Activated CD8-positive, alpha-beta memory T cell treated with anti-CD3 and anti-CD28 coated beads for 36 hours (primary cell): Measurements from ENCODE around the gene GLIS1. TPM values are rescaled to one million over a fixed set of nuclear protein-coding genes. Genes with fewer than 3 reads are reported as not detected.

ENCODE experiments used
- CTCF ChIA-PET: fragments of 350-600 bp; sonication (Branson Sonifier 250); formaldehyde crosslinking; loops from one replicate; lab custom pipeline; 2021; ENCODE audit warnings: antibody characterized with exemption; lab: Charles Lee
- POLR2A ChIA-PET: fragments of 350-600 bp; sonication (Branson Sonifier 250); formaldehyde crosslinking; loops from one replicate; lab custom pipeline; 2021; ENCODE audit warnings: antibody characterized with exemption; lab: Charles Lee
- total RNA-seq, 2 experiments: library from RNA; stranded (reverse); gene quantifications; one replicate each; pipeline ENCODE4 v1.2.3, GENCODE V29; 2021

GLIS1 gene
- total RNA-seq, 2 experiments from 2014 or later: not detected

DNA sequence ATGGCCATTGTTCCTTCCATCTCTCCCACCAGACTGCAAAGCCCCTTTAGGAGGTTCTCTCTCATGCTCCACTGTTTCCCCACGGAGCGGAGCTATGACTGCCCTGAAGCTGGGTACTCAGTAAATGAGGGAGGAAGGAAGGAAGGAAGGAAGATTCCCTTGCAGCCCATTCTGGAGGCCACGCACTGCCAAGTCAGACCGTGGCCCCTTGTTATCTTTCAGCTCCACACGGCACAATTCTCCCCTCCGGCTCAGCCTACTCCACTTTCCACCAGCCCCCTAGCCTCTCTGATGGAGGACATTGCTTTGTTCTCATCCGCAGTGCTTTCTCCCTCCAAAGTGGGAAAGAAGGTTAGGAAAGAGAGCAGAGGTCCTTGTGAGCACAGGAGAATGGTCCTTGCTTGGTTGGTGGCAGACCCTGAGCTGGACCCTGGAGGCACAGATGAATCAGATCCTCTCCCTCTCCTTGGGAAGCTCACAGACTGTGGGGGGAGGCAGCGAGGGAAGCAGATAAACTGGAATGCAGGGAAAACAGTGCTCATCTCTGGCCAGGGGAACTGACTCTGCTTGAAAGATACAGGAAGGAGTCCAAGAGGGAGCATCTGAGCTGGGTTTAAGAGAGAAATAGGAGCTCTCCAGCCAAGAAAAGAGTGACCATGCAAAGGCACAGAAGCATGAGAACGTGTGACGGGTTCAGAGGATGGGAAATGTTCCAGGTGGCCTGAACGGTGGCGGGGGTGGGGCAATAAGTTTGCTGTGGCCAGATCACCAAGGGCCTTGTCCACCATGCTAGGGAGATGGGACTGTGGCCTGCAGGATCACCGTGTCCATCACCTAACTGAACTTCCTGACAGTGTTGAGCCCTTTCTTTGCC is 52.6 kb downstream of the GLIS1 start:
- ChIA-PET POLR2A (no interaction called here), CTCF (no interaction called here)

DNA sequence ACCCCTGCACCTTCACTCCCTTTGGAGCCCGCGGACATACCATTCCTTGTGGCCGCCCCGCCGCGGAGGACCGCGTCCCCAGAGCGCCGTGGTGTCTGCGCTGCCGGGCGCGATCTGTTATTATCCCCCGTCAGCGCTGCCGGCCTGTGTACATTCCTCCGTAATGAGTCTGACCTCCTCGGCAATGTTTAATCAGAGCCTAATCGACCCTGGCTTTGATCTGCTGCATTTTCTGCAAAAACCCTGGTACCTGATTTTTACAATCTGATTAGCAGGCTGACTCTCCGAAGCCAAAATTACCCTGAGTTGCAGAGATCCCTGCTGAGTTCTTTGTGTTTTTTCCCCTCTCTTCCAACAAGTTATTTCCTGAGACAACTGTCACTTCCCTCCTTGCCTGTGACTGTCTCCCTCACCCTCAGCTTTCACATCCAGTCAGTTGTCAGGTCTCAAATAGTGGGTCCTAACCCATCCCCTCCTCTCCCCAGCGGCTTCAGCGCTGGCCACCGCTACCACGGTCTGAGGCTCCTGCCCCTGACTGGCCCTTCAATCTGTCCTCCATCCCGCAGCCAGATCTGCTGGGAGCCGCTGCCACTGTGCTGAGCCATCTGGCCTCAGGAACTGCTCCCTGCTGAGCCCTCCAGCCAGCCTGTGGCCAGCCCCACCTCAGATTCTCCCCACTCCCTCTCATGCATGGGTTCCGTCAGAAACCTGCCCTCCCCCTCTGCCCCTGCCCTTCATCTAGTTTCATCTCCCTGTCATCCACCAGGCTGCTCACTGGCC is 53.5 kb downstream of the GLIS1 start:
- ChIA-PET POLR2A (no interaction called here), CTCF (no interaction called here)

DNA sequence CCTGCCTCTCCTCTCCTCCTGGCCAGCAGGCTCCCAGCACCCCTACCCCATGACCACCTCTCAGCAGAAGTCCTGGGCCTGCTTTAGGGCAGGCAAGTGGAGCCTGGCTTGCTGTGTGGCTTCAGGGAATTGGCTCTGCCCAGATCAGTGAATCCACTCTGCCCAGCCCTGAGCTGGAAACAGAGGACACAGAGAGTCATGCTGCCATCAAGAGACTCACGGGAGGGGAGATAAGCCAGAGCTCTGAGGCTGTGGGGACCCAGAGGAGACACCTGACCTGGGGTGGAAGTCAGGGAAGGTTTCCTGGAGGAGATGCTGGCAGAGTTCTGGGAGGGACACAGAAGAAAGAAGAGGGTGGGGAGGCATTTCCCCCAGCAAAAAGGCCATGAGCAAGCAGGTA is 54.2 kb downstream of the GLIS1 start:
- ChIA-PET POLR2A (no interaction called here), CTCF (no interaction called here)

DNA sequence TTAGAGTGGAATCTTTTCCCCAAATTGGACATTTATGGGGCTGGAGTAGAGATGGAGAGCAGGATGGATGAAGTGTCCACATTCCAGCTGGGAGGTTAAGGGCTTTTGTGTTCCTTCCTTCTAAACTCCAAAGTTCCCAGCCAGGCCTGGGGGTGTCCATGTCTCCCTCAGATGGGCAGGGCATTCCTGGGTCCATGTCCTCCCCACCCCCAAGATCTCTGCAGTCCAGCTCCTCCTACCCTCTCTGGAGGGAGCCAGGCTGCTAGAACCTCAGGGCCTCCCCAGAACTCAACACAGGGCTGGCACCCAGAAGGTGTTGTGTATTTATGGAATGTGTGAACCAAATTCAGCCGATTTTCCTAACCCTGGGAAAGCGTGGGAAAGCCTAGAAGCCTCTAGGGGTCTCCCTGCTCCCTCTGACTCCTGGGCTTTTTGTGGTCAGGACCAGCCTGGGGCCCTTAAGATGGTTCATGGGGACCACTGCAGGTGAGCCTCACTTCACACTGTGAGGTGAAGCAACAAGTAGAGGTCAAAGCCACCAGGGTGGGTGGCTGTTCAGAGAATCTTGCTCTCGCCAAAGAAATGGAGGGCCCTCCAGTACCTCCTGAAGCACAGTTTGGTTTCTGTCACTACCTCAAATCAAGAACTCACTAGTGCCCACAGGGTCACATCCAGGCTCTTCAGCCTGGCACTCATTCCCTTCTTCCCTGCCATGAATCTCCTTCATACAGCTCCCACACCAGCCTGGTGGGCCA is 54.8 kb downstream of the GLIS1 start:
- CTCF ChIA-PET: no interaction called here
- POLR2A ChIA-PET: no interaction called here

DNA sequence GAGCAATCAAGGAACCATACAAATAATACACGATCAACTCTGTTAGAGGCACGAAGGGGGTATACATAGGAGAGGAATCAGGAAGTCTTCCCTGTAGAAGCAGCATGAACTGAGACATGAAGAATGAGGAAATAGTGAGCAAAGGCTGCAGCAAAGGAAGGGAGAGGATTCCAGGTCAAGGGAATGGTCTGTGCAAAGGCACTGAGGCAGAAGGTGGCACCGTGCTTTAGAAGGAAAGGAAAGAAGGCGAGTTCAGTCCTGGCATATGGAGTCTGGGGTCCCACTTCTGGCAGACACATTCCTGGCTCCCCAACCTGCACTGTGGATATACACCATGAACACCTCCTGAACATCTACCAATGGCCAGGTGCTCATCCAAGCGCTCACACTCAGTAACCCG is 56.1 kb downstream of the GLIS1 start:
- CTCF ChIA-PET: no interaction called here

DNA sequence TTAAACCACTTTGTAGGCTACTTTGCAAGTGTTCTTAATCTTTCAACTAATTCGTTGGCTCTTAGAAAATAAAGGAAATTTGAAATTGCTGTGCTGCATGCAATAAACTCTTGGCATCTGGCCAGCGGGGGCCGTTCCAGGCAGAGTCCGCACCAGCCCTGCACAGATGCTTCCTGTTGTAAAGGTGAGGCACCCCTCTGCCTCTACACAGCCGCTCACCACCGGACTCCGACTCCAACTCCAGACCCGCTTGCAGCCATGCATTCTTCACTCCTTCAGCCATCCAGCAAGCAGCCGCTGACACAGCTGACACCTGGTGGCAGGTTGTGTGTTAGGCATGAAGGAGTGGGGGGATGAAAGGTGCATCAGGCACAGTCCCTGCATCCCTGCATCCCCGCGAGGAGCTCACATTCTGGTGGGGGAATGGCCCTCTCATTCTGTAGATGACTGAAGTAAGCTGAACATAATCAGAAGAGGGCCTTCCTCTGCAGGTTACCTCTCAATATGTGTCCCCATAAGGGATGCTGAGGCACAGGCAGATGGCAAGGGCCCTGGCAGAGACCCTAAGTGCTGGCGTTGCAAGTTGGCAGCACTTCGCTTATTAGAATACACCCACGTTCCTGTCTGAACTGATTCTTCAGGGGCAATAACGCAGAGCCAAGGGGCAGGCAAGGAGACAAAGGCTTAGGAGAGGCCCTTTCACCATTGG is 56.8 kb downstream of the GLIS1 start:
- POLR2A ChIA-PET: no interaction called here
- CTCF ChIA-PET: no interaction called here

More for the DNA sequence above, 56.1 kb downstream of the GLIS1 start:
- POLR2A ChIA-PET: no interaction called here

DNA sequence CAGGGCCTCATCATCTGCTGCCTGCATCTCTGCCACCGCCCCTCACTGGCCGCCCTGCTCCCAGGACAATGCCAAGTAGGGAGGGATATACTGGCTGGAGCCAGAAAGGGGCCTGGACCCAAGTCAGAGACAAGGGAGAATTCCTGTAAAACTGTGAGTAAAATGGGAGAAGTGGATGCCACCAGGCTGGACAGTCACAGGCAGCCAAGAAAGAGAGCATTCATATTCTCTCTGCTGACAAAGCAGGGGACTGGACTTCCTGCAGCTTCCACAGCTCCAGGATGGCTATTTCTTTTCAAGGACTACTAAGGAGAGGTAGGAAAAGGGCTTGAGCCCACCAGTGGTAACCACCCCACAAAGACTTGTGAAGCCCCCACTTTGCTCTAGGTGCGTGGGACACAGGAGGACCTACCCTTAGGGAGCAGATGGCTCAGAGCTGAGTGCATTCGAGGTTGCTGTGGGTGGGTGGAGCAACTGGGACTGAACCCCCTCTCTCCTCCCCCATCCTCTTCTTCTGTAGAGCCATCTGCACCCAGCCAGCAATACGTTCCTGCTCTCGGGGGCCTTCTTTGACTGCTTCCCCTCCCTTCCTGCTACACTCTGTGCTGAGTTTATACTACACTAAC is 57.5 kb downstream of the GLIS1 start:
- ChIA-PET CTCF (no interaction called here), POLR2A (no interaction called here)

DNA sequence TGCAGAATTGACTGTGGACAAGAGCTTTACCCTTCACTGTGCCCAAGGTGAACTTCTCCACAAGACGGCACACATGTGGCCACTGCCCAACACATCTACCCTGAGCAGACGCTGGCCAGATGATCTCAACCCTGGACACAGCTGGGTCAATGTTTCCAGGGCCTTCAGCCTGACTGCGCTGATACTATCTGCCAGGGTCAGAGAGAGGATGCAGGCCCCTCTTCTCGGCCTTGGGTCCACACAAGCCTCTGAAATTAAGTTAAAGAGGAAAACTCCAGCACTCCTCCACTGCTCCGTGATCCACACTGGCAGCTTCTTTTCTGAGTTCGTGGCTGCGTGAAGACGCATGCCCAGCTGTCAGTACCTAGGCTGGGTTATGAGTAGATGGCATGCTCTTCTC is 58.1 kb downstream of the GLIS1 start:
- ChIA-PET CTCF (no interaction called here), POLR2A (no interaction called here)

DNA sequence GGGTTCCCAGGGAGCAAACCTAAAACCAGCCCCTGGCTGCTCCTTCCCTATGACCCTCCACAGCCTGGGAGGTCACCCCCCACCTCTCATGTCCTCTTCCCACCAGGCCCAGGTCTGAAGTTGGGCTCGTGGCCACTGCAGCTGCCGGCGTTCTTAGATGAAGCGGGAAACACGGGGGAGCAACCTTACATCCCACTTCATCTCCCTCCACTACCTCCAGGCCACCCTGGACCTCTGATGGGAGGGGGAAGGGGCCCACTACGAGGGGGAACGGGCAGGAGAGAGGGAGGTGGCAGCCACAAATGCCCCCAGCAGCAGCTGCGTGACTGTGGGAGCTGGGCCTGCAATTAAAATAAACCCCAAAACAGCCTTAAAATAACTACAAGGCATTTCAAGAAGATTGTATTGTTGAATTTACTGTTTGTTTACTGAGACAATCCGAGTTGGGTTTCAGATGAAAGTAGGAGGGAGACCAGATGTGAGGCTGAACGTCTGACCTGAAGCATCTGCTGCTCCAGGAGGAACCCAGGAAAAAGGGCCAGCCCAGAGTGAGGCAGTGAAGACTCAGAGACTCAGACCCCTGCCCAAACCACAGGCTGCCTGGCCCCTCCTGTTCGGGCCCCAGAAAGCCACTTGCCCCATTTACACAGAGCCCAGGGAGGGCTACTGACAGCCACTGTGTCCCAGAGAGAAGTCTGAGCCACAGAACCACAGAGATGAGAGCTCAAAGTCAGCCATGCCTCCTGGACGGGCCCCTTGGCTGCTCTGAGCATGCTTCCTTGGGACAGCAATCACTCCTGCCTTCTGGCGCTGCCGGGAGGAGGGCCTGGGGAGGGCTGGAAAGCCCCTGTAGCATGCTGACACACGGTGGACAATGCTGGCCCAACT is 59.8 kb downstream of the GLIS1 start:
- ChIA-PET CTCF (no interaction called here), POLR2A (no interaction called here)

DNA sequence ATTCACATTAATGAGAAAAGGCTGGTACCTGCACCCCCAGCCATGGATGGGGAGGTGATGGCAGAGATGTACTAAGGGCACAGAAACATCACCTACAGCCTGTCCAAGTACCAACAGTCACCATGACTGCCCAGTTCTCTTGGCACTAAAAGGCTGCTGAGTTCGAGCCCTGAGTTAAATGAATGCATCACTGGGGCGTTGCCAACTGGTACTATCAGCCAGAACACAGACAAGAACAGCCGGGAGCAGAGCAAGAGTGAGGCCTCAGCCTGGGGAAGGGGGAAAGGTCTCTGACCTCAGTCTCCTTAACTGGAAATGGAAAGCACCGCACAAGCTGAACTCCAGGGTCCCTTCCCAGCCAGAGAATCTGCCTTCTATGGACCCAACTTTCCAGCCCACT is 60.5 kb downstream of the GLIS1 start:
- POLR2A ChIA-PET: no interaction called here
- CTCF ChIA-PET: no interaction called here

DNA sequence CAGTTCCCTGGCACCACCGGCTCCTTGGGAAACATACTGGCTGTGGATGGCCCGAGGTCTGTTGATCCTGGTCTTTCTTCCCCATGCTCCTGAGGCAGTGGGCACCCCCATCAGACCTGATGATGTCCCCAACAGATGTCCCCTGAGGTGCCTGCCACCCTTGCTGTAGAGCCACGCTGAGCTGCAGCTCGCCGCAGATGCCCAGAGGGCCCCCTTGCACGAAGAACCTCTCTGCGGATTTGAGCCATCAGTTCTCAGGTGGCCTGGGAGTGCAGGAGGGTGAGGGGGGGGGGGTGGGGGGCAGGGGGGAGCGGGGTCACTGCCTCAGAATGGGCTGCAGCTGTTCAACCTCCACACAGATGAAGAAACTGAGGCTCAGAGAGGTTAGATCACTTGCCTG is 60.9 kb downstream of the GLIS1 start:
- POLR2A ChIA-PET: no interaction called here
- CTCF ChIA-PET: no interaction called here

DNA sequence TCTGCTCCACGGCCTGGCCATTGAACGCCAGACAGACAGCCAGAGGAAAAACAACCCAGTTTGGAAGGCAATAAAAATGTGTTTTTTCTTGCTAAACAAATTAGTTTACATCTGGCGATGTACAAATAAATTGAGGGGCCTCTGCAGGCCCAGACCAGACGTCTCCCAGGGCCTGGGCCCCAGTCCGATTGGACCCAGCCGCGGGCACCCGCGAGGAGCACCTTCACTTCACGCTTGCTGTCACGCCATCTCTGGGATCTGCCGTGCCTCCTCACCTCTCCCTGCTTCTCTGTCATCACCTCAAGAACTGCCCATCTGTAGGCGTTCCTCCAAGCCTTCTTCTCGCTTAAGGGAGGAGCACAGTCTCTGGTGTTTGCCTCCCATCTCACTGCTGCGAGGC is 61.5 kb downstream of the GLIS1 start:
- ChIA-PET POLR2A (no interaction called here), CTCF (no interaction called here)

DNA sequence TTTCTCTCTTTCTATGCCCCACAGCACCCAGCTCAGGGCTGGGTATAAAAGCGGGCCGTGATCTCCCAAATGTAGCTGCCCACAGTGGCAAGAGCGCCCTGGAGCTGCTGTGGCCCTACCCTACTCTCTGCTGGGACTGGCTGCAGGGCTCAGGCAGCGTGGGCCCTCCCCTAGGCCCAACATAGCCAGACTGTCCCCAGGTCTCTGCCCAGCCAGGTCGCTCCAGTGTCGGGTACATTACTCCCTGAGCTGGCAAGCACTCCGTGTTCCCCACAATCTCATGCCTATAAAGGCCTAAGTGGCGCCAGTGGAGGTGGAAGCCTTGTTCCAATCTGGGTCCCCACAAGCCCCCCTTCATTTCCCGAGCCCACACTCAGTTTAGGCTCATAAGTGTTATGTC is 66.2 kb downstream of the GLIS1 start:
- ChIA-PET POLR2A (no interaction called here), CTCF (no interaction called here)

DNA sequence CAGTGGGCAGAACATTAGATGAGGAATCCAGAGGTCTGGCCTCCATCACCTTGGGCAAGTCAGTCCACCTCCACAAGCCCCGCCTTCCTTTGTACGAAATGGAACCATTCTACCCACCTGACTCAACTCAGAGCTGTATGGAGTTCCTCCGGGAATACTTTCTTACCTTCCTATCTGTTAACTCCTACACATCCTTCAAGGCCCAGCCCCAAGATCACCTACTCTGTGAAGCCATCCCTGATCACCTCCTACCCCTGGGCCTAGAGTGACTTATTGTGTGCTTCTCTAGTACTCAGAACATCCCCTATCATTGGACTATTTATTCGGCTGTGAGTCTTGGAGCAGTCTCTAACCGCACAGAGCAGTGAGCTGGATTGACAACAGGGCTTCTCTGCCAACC is 66.7 kb downstream of the GLIS1 start:
- ChIA-PET CTCF (no interaction called here), POLR2A (no interaction called here)

DNA sequence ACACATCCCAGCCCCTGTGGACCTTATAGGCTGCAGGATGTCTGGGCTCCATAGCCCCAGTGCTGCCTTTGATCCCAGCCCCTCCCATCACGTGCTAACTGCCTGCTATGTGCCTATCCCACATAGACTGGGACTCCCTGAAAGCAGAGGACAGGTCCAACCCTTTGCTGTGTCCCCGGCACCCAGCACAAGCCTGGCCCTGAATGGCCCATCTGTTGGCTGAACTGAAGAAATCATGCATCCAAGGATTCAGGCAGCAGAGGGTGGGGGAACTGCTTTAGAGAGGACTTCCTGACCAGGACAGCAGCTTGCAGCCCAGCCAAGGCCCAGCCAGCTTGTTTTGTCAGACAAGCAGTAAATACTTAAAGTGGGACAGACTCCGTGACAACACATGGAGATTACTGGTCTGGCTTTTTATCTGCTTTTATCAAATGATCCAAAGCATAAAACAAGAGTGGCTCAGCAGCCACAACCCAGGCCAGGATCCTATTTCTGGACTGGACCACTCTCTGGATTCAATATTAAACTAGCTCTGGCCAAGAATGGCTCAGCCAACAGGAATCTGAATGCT is 69.3 kb downstream of the GLIS1 start:
- CTCF ChIA-PET: no interaction called here

DNA sequence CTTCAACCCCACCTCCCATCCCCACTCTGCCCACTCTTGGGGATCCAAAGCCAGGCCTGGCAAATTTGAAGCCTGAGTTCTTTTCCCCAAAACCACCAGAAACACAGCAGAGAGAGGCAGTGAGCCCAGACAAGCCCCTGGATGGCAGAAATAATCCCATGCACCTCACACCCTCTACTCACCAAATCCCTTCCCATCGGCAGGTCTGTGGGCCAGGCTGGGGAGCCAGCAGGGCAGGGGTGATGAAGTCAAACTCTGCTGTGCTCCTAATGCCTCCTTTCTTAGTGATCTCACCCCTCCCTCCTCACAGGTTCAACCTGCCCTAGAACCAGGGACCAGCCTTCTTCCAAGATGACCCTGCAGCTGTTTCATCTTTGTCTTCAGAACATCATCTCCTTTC is 72.4 kb downstream of the GLIS1 start:
- ChIA-PET CTCF (no interaction called here), POLR2A (no interaction called here)

More for the DNA sequence above, 69.3 kb downstream of the GLIS1 start:
- POLR2A ChIA-PET: no interaction called here

DNA sequence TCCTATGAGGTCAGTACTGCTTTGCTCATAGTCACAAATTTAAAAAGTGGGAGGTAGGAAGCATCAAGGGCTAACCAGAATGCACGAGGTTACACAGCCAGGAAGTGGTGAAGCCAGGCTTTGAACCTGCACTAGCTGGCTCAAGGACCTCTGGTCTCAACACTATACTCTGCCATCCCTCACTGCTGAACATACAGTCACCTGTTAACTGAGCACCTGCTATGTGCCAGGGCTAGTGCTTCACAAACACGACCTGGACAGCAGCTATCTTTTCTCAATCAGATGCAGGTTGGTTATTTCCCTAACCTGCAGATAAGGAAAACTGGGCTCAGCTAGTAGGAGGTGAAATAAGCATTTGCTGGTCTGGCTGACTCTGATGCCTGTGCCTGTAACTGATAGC is 73.0 kb downstream of the GLIS1 start:
- ChIA-PET CTCF (no interaction called here), POLR2A (no interaction called here)
